Suppressor macrophage treated with lipopolysaccharide for 4 hours (primary cell): ENCODE measurements around the gene CRYM.
"Not testable (repeated sequence)": the region's sequence is repeated elsewhere in the genome, so short reads cannot be mapped to it uniquely, and the experiment has no call there.

ENCODE experiments used
- DNase-seq: peaks from one replicate; pipeline ENCODE4 v3.0.0-alpha.2; 2020

CRYM gene

GRCh38 chr16:21277045-21277926, 804 bp downstream of the CRYM start:
- DNase-seq = no peak

DNA sequence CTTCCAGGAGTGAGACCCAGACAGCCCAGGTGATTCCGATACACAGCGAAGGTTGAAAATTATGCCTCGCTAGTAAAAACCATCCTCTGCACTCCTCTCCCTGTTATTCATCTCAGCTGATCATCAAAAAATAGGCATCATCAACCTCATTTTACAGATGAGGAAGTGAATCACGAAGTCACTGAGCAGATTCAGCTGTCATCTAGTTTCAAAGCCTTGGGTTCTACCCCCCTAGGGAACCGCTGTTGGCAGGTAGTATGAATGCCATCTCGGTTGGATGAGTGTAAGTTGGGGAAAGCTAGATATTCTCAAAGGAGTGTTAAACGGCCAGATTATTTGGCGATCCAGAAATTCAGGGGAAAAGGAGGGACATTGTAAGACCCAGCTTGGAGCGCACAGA, 2.0 kb downstream of the CRYM start:
- no peak for DNase-seq

DNA sequence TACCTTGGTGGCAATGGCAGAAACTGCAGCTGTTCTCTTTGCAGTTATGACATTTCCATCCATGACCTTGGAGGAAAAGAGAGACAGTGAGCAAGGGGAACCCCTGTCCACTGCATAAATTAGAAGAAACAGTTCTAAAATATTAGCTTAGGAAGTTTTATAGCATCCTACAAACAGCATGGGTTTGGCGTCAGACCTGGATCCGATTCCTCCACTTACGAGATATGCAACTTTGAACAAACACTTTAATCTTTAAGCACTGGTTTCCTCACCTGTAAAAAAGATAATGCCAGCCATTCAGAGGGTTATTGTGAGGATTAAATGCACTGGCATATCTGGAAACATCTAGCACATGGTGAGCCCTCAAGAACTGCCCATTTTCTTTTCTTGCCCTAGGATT, 2.6 kb downstream of the CRYM start:
- DNase-seq = no peak

DNA sequence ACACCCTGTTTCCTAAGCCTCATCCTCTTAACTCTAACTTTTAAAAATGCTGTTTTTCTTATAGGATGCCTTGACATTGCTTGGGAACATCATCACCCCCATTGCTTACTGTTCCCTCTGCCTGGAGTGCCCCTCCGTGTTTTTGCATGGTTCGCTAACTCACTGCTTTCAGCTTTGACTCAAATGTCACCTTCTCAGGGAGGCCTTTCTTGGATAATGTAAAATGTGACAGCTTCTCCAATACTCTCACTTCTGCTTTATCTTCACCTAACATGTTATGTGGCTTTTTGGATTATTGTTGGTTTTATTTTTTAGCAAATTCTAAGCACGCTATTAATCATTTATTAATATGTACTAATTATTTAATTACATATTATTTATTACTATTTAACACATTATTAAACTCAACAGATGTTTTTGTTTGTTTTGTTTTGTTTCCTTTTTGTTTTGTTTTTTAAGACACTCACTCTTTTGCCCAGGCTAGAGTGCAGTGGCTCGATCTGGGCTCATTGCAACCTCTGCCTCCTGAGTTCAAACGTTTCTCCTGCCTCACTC, 3.8 kb downstream of the CRYM start:
- DNase-seq = no peak

DNA sequence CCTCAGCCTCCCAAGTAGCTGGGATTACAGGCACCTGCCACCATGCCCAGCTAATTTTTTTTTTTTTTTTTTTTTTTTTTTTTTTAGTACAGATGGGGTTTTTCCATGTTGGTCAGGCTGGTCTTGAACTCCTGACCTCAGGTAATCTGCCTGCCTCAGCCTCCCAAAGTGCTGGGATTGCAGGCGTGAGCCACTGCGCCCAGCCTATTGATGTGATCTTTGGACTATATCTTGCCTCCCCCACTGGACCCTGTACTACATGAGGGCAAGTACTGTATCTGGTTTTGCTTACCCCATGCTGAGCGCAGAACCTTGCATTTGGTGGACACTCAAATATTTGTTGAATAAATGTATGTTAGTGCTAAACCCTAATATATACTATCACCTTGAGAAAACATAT, 5.3 kb downstream of the CRYM start:
- DNase-seq = not testable (repeated sequence)

- DNase-seq = no peak
Observed at GRCh38 chr16:21272253-21272652, 5.8 kb downstream of the CRYM start.

DNA sequence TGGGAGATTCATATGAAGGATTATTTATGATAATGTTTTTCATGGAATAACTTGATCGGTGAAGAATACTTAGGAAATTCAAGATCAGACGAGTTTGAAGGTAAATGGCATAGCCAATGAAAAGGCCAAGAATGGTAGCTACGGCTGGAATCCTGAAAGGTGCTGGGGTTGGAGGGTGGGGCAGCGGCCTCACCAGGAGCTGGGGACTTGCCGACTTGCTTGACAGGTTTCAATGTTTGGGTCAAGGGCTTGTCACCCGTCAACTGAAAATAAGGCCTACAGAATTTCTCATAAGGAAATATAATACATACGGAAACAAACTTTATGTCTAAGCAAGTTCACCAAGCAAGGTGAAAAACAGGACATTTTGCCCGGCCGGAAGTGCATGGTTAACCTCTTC, 9.9 kb downstream of the CRYM start:
- no peak for DNase-seq

- no peak for DNase-seq
Observed at GRCh38 chr16:21267298-21267697, 10.8 kb downstream of the CRYM start.

GRCh38 chr16:21265104-21265837, 12.8 kb downstream of the CRYM start:
- DNase-seq = no peak

- no peak for DNase-seq
Observed at GRCh38 chr16:21264571-21265036, 13.5 kb downstream of the CRYM start.

DNA sequence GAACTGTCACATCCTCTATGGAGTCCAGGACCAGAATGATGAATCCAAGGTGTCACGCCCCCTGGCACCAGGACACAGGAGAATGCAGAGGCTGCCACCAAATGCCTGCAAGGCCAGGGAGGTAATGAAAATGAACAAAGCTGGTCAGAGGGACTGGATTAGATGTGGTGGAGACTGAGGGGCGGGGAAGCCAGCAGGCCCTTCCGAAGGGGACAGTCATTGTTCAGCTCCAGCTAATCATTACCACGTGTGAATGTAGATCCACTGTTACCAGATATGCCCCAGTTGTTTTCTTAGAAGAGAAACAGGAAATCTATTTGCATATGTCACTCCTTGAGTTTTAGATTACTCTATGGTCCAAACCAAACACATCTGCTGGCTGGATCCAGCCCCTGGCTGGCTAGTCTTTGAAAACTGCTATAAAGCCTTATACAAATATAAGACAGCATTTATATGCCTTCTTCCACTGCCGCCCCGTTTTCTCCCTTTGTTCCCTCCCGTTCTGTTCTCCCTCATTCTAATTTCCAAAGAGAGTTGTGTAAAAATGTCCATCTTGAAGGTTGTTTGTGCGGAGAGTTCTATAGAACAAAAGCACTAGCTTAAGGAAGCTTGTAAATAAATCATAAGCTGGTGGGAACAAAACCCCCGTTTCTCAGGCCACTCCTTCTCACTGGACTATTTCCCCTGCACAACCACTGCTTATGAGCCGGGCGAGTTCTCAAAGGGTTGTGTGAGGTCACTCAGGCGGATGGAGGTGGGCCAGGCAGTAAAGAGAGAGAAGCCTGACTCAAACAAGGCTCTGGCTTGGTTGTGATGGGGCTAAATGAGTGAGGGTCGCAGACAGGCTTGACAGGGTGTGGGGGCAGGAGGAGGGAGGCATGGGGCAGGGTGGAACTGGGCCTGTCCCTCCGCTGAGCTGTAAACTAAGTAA, 14.2 kb downstream of the CRYM start:
- no peak for DNase-seq

GRCh38 chr16:21262779-21263639, 15.1 kb downstream of the CRYM start:
- no peak for DNase-seq

DNA sequence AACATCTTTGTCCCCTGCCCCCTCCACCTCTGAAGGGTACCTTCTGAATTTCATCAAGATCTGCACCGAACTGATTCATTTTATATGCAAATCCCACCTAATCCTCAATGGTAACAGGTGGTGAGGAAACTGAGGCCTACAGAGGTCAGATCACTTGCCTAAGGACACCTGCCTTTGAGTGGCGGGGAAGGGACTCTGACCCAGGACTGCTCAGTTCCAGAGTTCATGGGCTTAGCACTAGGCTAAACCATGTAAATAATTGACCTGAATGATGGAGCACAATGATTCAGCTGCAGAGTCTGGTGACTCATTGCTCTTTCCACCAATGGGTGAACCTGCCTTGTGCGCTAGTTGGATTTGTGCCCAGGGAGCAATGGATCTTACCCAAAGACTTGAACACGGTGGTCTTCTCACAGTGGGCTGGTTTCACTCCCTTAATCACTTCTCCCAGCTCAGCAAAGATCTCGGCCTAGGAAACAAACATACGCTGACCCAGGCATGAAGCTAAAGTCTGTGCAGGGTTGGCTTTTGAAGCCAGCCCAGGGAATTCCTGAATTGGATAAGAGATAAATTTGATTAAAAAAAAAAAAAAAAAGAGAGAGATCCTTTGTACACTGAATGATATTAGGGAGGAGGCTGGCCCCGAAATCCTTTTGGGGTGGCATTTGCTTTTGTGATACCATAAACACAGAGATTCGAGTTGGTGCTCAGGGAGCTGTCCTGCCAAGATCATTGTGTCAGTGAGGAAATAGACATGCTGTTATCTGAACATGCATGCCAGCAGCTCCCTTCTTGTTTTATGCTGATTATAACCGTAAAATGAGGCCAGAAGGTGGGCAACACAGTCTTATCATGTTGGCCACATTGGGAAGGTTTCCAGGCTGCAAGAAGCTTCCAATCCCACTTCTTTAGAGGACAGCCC, 17.0 kb downstream of the CRYM start:
- no peak for DNase-seq

- no peak for DNase-seq
Observed at GRCh38 chr16:21257284-21257683, 20.8 kb downstream of the CRYM start.

GRCh38 chr16:21256636-21257035, 21.5 kb downstream of the CRYM start:
- DNase-seq = no peak

DNA sequence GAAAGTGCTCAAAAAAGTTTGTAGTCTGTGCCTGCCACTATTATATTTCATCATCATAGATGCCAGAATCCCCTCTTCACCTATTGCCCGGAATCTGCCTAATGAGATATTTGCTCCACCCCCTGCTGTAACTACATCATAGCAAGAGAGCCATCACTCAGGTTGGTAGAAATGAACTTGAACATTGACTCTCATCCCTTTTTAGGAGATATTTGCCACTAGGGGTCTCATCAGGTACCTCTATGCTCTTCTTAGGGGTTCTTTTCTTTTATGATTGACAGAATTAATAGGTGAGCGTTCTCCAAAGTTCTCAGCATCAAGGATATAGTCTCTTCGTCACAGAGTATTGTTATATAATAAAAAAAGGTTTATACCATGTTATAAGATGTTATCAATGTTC, 24.6 kb downstream of the CRYM start:
- DNase-seq = no peak

DNA sequence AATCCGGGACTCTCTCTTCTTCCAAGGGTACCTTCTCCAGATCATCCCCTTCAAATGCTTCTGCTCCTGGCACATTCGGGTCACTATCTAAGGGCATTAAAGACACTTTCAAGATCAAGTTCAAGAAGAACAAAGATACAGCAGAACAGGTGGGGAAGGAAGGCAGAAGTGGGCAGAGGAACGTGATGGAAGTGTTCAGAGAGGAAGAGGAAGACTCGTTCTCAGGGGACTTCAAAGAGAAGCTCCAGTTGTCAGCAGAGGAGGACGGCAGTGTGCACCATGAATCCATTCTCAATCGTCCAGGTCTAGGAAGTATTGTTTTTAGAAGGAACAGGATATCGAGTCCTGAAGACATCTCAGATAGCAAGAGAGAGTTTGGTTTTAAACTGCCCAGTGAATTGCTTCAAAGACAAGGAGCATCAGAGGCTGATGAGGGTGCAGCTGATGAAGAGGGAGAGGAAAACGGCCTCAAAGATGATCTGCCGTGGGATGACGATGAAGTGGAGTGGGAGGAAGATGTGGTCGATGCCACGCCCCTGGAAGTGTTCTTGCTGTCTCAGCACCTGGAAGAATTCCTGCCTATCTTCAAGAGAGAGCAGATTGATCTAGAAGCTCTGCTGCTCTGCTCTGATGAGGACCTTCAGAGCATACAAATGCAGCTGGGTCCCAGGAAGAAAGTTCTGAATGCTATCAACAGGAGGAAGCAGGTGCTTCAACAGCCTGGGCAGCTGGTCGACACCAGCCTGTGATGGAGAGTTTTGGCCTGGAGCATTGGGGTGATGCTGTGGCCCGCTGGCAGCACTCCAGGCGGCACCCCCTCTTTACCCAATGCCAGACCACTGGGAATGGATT, 27.8 kb downstream of the CRYM start:
- DNase-seq = no peak

DNA sequence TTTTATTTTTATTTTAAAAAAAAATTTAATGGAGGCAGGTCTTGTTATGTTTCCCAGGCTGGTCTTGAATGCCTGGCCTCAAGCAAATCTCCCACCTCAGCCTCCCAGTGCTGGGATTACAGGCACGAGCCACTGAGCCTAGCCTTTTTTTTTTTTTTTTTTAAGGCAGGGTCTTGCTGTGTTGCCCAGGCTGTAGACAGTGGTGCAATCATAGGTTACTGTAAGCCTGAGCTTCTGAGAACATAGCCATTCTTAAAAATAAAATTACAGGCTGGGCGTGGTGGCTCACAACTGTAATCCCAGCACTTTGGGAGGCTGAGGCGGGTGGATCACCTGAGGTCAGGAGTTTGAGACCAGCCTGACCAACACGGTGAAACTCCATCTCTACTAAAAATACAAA, 29.9 kb downstream of the CRYM start:
- not testable (repeated sequence) for DNase-seq

DNA sequence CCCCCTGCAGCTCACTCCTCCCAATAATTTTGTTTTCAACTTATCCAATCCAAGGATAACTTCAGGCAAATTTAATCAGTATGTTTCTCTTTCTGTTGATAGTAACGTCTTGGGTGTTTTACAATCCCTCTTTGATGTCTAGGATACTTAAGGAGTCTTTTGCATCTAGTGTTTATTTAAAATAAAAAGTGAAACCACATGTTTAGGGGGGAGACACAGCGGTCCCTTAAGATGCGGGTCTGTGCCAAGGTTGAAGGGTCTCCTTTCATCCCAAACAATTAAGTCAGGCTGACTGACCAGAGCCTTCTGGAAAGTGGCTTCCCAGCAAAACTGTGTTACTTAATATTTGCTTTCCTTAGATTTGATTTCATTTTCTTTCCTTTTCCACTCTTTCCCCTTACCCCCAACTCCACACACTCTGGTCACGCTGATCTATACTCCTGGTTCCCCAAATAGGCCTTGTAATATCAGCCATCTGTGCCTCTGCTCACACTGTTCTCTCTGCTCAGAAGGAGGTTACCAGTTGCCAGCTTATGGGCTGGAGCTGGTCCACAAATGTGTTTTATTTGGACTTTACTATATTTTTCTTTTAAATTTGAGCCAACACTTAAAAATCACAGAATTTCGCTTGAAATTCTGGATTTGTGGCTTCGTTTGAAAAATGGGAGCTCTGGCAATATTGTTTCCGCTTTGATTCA, 33.4 kb downstream of the CRYM start:
- no peak for DNase-seq
